Measurements from ENCODE around the gene TCP11. TPM values are rescaled to one million over a fixed set of nuclear protein-coding genes. Genes with fewer than 3 reads are reported as not detected.

TCP11 gene
- total and polyA plus RNA-seq, 10 donors, result not detected

DNA sequence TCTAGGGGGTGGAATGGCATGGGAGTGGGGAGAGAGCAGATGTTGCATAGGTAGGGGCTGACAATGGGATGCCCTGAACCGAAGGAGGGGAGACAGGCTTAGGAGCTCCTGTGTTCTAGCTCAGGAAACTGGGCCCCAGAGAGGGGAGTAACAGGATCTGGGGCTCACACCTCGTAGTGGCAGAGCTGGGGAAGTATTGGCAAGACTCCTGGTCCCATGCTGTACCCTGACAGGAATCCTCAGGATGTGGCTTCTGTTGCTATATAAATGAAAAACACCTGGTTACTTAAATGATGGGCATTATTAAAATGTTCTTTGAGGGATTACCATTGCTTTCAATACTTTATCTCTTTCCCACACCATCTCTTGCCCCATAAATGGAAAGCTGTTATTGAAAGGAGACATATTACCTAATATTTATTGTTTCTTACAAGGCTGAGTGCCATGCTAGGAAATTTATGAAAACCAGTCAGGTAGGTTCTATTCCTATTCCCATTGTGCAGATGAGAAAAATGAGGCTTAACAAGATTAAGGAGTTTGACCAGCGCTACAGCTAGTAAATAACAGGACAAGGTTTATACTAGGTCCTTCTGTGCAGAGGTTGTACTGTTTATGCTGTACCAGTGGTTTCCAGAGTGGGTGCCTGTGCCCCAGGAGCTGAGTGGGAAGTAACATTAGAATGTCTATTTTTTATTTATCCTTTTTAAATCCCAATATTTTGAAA, 35.3 kb upstream of the TCP11 start:
- intact Hi-C loops (cut with DNase I; ENCODE audit: low total_unique reads), result no loop called here
- H3K27ac ChIP-seq, result no peak overlapping the region
- TF ChIP-seq CTCF (IDR thresholded peaks at IDR 0.05 in 8 of 11, conservative IDR thresholded peaks at IDR 0.05 in 3 of 11) (no peak), POLR2A (IDR thresholded peaks at IDR 0.05) (no peak), POLR2AphosphoS5 (IDR thresholded peaks at IDR 0.05) (no peak)
- DNase-seq, result no peak
- no peaks in the 10 kb centered on the region for H3K36me3 ChIP-seq
- WGBS, 5 donors, result 42 to 60% (median 46%) methylated on average over 3 of the region's 3 CpGs
- no peak overlapping the region for H3K4me3 ChIP-seq
- H3K9me3 ChIP-seq, result no peaks in the 10 kb centered on the region
- H3K4me1 ChIP-seq, result no peaks in the 10 kb centered on the region
- H3K27me3 ChIP-seq (replicated peaks in 1 of 7), result peaks cover 0 to 8% (median 0%) of the 10 kb centered on the region in 7 donors

- H3K36me3 ChIP-seq, result no peaks in the 10 kb centered on the region
- no peak for DNase-seq
- no peaks in the 10 kb centered on the region for H3K4me1 ChIP-seq
- H3K27me3 ChIP-seq (replicated peaks in 1 of 7), result peaks cover 0 to 8% (median 0%) of the 10 kb centered on the region in 7 donors
- no peak overlapping the region for H3K4me3 ChIP-seq
- no peaks in the 10 kb centered on the region for H3K9me3 ChIP-seq
- WGBS, 5 donors, result 93 to 97% (median 95%) methylated on average over 4 of the region's 4 CpGs
- intact Hi-C loops (cut with DNase I; ENCODE audit: low total_unique reads), result no loop called here
- H3K27ac ChIP-seq, result no peak overlapping the region
- no peak for TF ChIP-seq POLR2A (IDR thresholded peaks at IDR 0.05)
- TF ChIP-seq POLR2AphosphoS5 (IDR thresholded peaks at IDR 0.05), result no peak
Measured at GRCh38 chr6:35174501-35174900, 33.4 kb upstream of the TCP11 start.

DNA sequence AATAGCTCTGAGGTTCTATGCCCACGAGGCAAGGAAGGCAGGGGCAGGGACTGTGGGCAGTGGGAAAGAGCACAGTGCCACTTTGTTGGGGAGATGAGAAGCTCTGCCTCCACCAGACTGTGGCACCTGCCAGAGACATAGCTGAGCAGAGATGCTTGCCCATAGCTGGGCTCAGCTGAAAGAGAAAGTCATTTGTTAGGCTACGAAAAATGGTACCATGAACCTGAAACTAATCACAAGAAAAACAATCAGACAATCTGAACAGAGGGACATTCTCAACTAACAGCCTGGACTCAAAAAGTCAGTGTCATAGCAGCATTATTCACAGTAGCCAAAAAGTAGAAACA, 32.9 kb upstream of the TCP11 start:
- Histone ChIP-seq H3K36me3 (no peaks in the 10 kb centered on the region), H3K27me3 (replicated peaks in 1 of 7) (peaks cover 0 to 8% (median 0%) of the 10 kb centered on the region in 7 donors), H3K27ac (no peak overlapping the region), H3K4me3 (no peak overlapping the region), H3K9me3 (no peaks in the 10 kb centered on the region), H3K4me1 (no peaks in the 10 kb centered on the region)
- no peak for DNase-seq
- 54 to 71% (median 65%) methylated on average over 2 of the region's 2 CpGs for WGBS, 5 donors
- intact Hi-C loops (cut with DNase I; ENCODE audit: low total_unique reads), result no loop called here
- no peak for TF ChIP-seq POLR2A (IDR thresholded peaks at IDR 0.05)
- TF ChIP-seq POLR2AphosphoS5 (IDR thresholded peaks at IDR 0.05), result no peak

- TF ChIP-seq POLR2AphosphoS5 (IDR thresholded peaks at IDR 0.05), result no peak
- TF ChIP-seq POLR2A (IDR thresholded peaks at IDR 0.05), result no peak
- TF ChIP-seq CTCF (IDR thresholded peaks at IDR 0.05 in 8 of 11, conservative IDR thresholded peaks at IDR 0.05 in 3 of 11), result no peak
- no peaks in the 10 kb centered on the region for H3K9me3 ChIP-seq
- peaks cover 0 to 8% (median 0%) of the 10 kb centered on the region in 7 donors for H3K27me3 ChIP-seq (replicated peaks in 1 of 7)
- intact Hi-C loops (cut with DNase I; ENCODE audit: low total_unique reads), result no loop called here
- WGBS, 5 donors, result 56 to 75% (median 69%) methylated on average over 6 to 7 of the region's 7 CpGs
- no peak overlapping the region for H3K4me3 ChIP-seq
- no peaks in the 10 kb centered on the region for H3K36me3 ChIP-seq
- no peak for DNase-seq
- H3K27ac ChIP-seq, result no peak overlapping the region
- no peaks in the 10 kb centered on the region for H3K4me1 ChIP-seq
Measured at GRCh38 chr6:35173427-35174087, 32.4 kb upstream of the TCP11 start.

DNA sequence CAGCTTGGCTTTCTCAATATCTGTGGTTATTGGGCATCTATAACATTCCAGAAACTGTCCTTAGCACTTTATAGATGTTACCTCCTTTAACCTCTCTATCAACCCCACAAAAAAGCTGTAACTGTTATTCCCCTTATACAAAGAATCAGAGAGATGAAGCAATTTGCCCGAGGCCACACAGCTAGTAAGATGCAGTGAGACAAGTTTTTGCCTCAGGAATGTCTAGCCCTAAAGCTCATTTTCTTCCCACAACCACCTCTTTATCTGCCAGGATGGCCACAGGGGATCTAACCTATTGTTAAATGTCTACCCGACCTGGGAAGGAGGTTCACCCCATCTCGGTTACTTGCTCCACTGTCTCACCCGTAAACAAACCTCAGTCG, 31.9 kb upstream of the TCP11 start:
- no peak overlapping the region for H3K4me3 ChIP-seq
- WGBS, 5 donors, result 82 to 91% (median 88%) methylated on average over 5 of the region's 5 CpGs
- no peaks in the 10 kb centered on the region for H3K4me1 ChIP-seq
- no peaks in the 10 kb centered on the region for H3K36me3 ChIP-seq
- peaks cover 0 to 8% (median 0%) of the 10 kb centered on the region in 7 donors for H3K27me3 ChIP-seq (replicated peaks in 1 of 7)
- H3K27ac ChIP-seq, result no peak overlapping the region
- intact Hi-C loops (cut with DNase I; ENCODE audit: low total_unique reads), result no loop called here
- no peak for TF ChIP-seq POLR2AphosphoS5 (IDR thresholded peaks at IDR 0.05)
- TF ChIP-seq CTCF (IDR thresholded peaks at IDR 0.05 in 8 of 11, conservative IDR thresholded peaks at IDR 0.05 in 3 of 11), result no peak
- no peak for TF ChIP-seq POLR2A (IDR thresholded peaks at IDR 0.05)
- DNase-seq, result no peak
- no peaks in the 10 kb centered on the region for H3K9me3 ChIP-seq
